Breast epithelium (tissue), 4 donors: ENCODE measurements around the gene CASZ1. TPM values are rescaled to one million over a fixed set of nuclear protein-coding genes. Genes with fewer than 3 reads are reported as not detected.

Experiments used
- DNase-seq, 2 donors: peaks; one replicate each; pipeline ENCODE4 v3.0.0-alpha.2; 2019; ENCODE audit warnings: low spot score in 2 of 2
- H3K27ac ChIP-seq, 2 donors: fragments of 200-600 bp; sonication (generic) in 1 of 2; one replicate each; pipeline ENCODE4 v1.5.1; 2016 to 2019; ENCODE audit warnings: mild to moderate bottlenecking in 1 of 2
- H3K27me3 ChIP-seq, 2 donors: fragments of 200-600 bp; sonication (generic) in 1 of 2; one replicate each; pipeline versions ENCODE4 v1.5.1 to v1.6.0; 2017 to 2019; ENCODE audit warnings: control low read depth in 1 of 2, mild to moderate bottlenecking in 1 of 2
- H3K36me3 ChIP-seq: fragments of 200-600 bp; one replicate; pipeline ENCODE4 v1.5.1; 2019
- H3K4me1 ChIP-seq, 2 donors: fragments of 200-600 bp; sonication (generic); one replicate each; pipeline ENCODE4 v1.5.1; 2016 to 2019; ENCODE audit warnings: control low read depth in 1 of 2
- H3K4me3 ChIP-seq, 3 donors: fragments of 200-600 bp; sonication (generic); 1 replicate in 2 of 3; 2 replicates in 1 of 3; pipeline ENCODE4 v1.5.1; 2016 to 2019; ENCODE audit warnings: mild to moderate bottlenecking in 3 of 3, moderate library complexity in 2 of 3
- H3K9me3 ChIP-seq, 2 donors: fragments of 200-600 bp; sonication (generic) in 1 of 2; one replicate each; pipeline ENCODE4 v1.5.1; 2016 to 2019; ENCODE audit warnings: control low read depth in 1 of 2
- CTCF ChIP-seq, 3 donors: fragments of 450-650 bp; IDR thresholded peaks; one replicate each; pipeline ENCODE4 v1.5.1; 2016 to 2017; ENCODE audit warnings: antibody characterized with exemption in 3 of 3, mild to moderate bottlenecking in 3 of 3, moderate library complexity in 3 of 3
- POLR2A ChIP-seq: fragments of 450-650 bp; IDR thresholded peaks from one replicate; pipeline ENCODE4 v1.6.1; 2016; ENCODE audit warnings: antibody characterized with exemption, mild to moderate bottlenecking, moderate library complexity
- POLR2AphosphoS5 ChIP-seq, 3 donors: sonication (generic); formaldehyde crosslinking; IDR thresholded peaks; one replicate each; pipeline ENCODE4 v1.6.1; 2017; ENCODE audit warnings: antibody characterized with exemption in 3 of 3
- intact Hi-C: fragments of 100-400 bp; cut with DNase I; formaldehyde crosslinking; loops from one replicate; pipeline ENCODE4 v1.15.1; 2023; ENCODE audit warnings: low total_unique reads
- total RNA-seq, 3 donors: library from RNA; depleted of rRNA; stranded (reverse); fragments of >200 nt; gene quantifications; one replicate each; pipeline ENCODE4 v1.1.0, GENCODE V29; 2016

Gene CASZ1
- total RNA-seq, 3 donors from 2014 or later = 1.1 to 39.1 (median 32.4) TPM

GRCh38 chr1:10686404-10687040 is 109.9 kb downstream of the CASZ1 start:
- intact Hi-C loops = loop anchor here (1.0 kb wide), 1 partner anchor 48 kb away; no protein-coding TSS in a partner anchor
- H3K27ac ChIP-seq = peak overlapping the region; percentile 73
- H3K27me3 ChIP-seq = no peaks in the 10 kb centered on the region
- DNase-seq = no peak
- no peak overlapping the region for H3K4me3 ChIP-seq
- H3K4me1 ChIP-seq = peaks cover 4 to 26% of the 10 kb centered on the region in 2 donors
- no peaks in the 10 kb centered on the region for H3K9me3 ChIP-seq
- no peaks in the 10 kb centered on the region for H3K36me3 ChIP-seq
- no peak for TF ChIP-seq POLR2A
- no peak for TF ChIP-seq CTCF (IDR thresholded peaks at IDR 0.05)
- no peak for TF ChIP-seq POLR2AphosphoS5 (IDR thresholded peaks at IDR 0.05)

- peak overlapping the region; percentile 73 for H3K27ac ChIP-seq
Observed at GRCh38 chr1:10685808-10686403, 110.5 kb downstream of the CASZ1 start.

GRCh38 chr1:10685196-10685807 is 111.1 kb downstream of the CASZ1 start:
- TF ChIP-seq POLR2A (no peak), CTCF (IDR thresholded peaks at IDR 0.05) (no peak), POLR2AphosphoS5 (IDR thresholded peaks at IDR 0.05) (no peak)
- intact Hi-C loops = no loop called here
- DNase-seq = no peak

More at GRCh38 chr1:10685808-10686403, 110.5 kb downstream of the CASZ1 start:
- Histone ChIP-seq H3K4me3 (no peak overlapping the region), H3K9me3 (no peaks in the 10 kb centered on the region), H3K27me3 (no peaks in the 10 kb centered on the region), H3K36me3 (no peaks in the 10 kb centered on the region), H3K4me1 (peaks cover 4 to 26% of the 10 kb centered on the region in 2 donors)
- intact Hi-C loops = loop anchor here (1.0 kb wide), 1 partner anchor 48 kb away; no protein-coding TSS in a partner anchor
- DNase-seq = no peak
- TF ChIP-seq CTCF (IDR thresholded peaks at IDR 0.05) (no peak), POLR2AphosphoS5 (IDR thresholded peaks at IDR 0.05) (no peak)

GRCh38 chr1:10684221-10684620 is 112.2 kb downstream of the CASZ1 start:
- Histone ChIP-seq H3K27ac (peak overlapping the region in 1 of 2 donors; percentile 20), H3K4me3 (no peak overlapping the region), H3K9me3 (no peaks in the 10 kb centered on the region), H3K4me1 (peaks cover 12 to 26% of the 10 kb centered on the region in 2 donors), H3K27me3 (no peaks in the 10 kb centered on the region), H3K36me3 (no peaks in the 10 kb centered on the region)
- TF ChIP-seq CTCF (IDR thresholded peaks at IDR 0.05) = no peak
- TF ChIP-seq POLR2AphosphoS5 (IDR thresholded peaks at IDR 0.05) = no peak
- no peak for TF ChIP-seq POLR2A
- intact Hi-C loops = no loop called here
- DNase-seq = no peak

More at GRCh38 chr1:10685196-10685807, 111.1 kb downstream of the CASZ1 start:
- Histone ChIP-seq H3K36me3 (no peaks in the 10 kb centered on the region), H3K4me3 (no peak overlapping the region), H3K4me1 (peaks cover 4 to 26% of the 10 kb centered on the region in 2 donors), H3K27me3 (no peaks in the 10 kb centered on the region), H3K9me3 (no peaks in the 10 kb centered on the region), H3K27ac (peak overlapping the region; percentile 73)
